K562 (cell line): Measurements from ENCODE around the gene FAM111B. TPM values are rescaled to one million over a fixed set of nuclear protein-coding genes. Genes with fewer than 3 reads are reported as not detected.

ENCODE experiments used
- ATF6 ChIP-seq: sonication (generic); formaldehyde crosslinking; IDR thresholded peaks from 2 replicates; pipeline ENCODE4 v1.4.0; 2020; ENCODE audit warnings: mild to moderate bottlenecking, missing genetic modification reagents
- CBX5 ChIP-seq: IDR thresholded peaks from 2 replicates; pipeline ENCODE4 v1.6.1; 2014; ENCODE audit warnings: low read depth, borderline replicate concordance
- ESRRB ChIP-seq: fragments of 250-450 bp; sonication (Bioruptor Pico); IDR thresholded peaks from 2 replicates; pipeline ENCODE4 v1.5.0; 2020; ENCODE audit warnings: mild to moderate bottlenecking, moderate library complexity, borderline replicate concordance
- FOXA1 ChIP-seq: fragments of 450-650 bp; IDR thresholded peaks from 2 replicates; pipeline ENCODE4 v1.6.1; 2016; ENCODE audit warnings: mild to moderate bottlenecking, borderline replicate concordance
- HDGF ChIP-seq: fragments of 450-650 bp; IDR thresholded peaks from 2 replicates; pipeline ENCODE4 v1.6.1; 2016
- HEY1 ChIP-seq: fragments of 250-450 bp; sonication (Bioruptor Pico); IDR thresholded peaks from 2 replicates; pipeline ENCODE4 v1.5.0; 2020; ENCODE audit warnings: mild to moderate bottlenecking, moderate library complexity, borderline replicate concordance
- HMG20B ChIP-seq: fragments of 250-450 bp; sonication (Bioruptor Pico); IDR thresholded peaks from 2 replicates; pipeline ENCODE4 v1.5.0; 2021; ENCODE audit warnings: mild to moderate bottlenecking
- HMGN3 ChIP-seq: IDR thresholded peaks from 2 replicates; pipeline ENCODE4 v1.6.1; 2011; ENCODE audit warnings: borderline replicate concordance, low read depth, mild to moderate bottlenecking, mixed read lengths, low read length; ENCODE audit not compliant: insufficient read length; ENCODE audit errors: extremely low read depth
- HNRNPK ChIP-seq: fragments of 200-400 bp; formaldehyde crosslinking; IDR thresholded peaks from one replicate; pipeline ENCODE4 v1.6.1; 2018; ENCODE audit warnings: mild to moderate bottlenecking, low read depth, low read length; ENCODE audit not compliant: poor library complexity, severe bottlenecking
- HOMEZ ChIP-seq: fragments of 250-450 bp; sonication (Bioruptor Pico); IDR thresholded peaks from 2 replicates; pipeline ENCODE4 v1.4.0; 2020; ENCODE audit warnings: mild to moderate bottlenecking, moderate library complexity
- ID3 ChIP-seq, 2 experiments: fragments of 250-450 bp in 1 of 2; fragments of 450-650 bp in 1 of 2; sonication (Bioruptor Pico) in 1 of 2; IDR thresholded peaks; 2 replicates each; pipeline versions ENCODE4 v1.6.1 to v1.8.0; 2016 to 2021; ENCODE audit warnings: mild to moderate bottlenecking in 2 of 2, moderate library complexity in 2 of 2, missing compliant biosample characterization in 1 of 2, missing genetic modification characterization in 1 of 2
- KLF16 ChIP-seq: IDR thresholded peaks from 2 replicates; pipeline ENCODE4 v1.6.1; 2016; ENCODE audit warnings: antibody characterized with exemption
- MECOM ChIP-seq: fragments of 250-450 bp; sonication (Bioruptor Pico); IDR thresholded peaks from 2 replicates; pipeline ENCODE4 v1.8.0; 2022; ENCODE audit warnings: inconsistent platforms
- NR2F6 ChIP-seq: fragments of 450-650 bp; formaldehyde crosslinking; IDR thresholded peaks from 2 replicates; pipeline ENCODE4 v1.4.0; 2020; ENCODE audit warnings: mild to moderate bottlenecking
- PHF20 ChIP-seq: fragments of 450-650 bp; IDR thresholded peaks from 2 replicates; pipeline ENCODE4 v1.6.1; 2018; ENCODE audit not compliant: partially characterized antibody
- POLR2AphosphoS2 ChIP-seq: IDR thresholded peaks from 2 replicates; pipeline ENCODE4 v1.6.1; 2012; ENCODE audit warnings: low read length, improper control_type of control experiment
- PTRF ChIP-seq: fragments of 450-650 bp; IDR thresholded peaks from 2 replicates; pipeline ENCODE4 v1.6.1; 2016; ENCODE audit warnings: mild to moderate bottlenecking, missing genetic modification characterization, missing compliant biosample characterization
- PTTG1 ChIP-seq: fragments of 450-650 bp; IDR thresholded peaks from 2 replicates; pipeline ENCODE4 v1.6.1; 2016; ENCODE audit warnings: low read depth, mild to moderate bottlenecking, missing genetic modification characterization, missing compliant biosample characterization
- SMARCB1 ChIP-seq: IDR thresholded peaks from 2 replicates; pipeline ENCODE4 v1.6.1; 2011; ENCODE audit warnings: improper control_type of control experiment, low read depth; ENCODE audit not compliant: insufficient read length
- SMARCC2 ChIP-seq: fragments of 450-650 bp; IDR thresholded peaks from 2 replicates; pipeline ENCODE4 v1.6.1; 2017; ENCODE audit warnings: antibody characterized with exemption, moderate library complexity, mild to moderate bottlenecking, low read depth
- SRSF9 ChIP-seq: fragments of 200-400 bp; formaldehyde crosslinking; IDR thresholded peaks from 2 replicates; pipeline ENCODE4 v1.6.1; 2017; ENCODE audit warnings: low read depth, low read length, borderline replicate concordance
- SUPT5H ChIP-seq: fragments of 450-650 bp; IDR thresholded peaks from 2 replicates; pipeline ENCODE4 v1.6.1; 2016
- TCFL5 ChIP-seq: fragments of 250-450 bp; sonication (Bioruptor Pico); conservative IDR thresholded peaks from 2 replicates; pipeline ENCODE4 v1.6.1; 2021; ENCODE audit warnings: mild to moderate bottlenecking, moderate library complexity, matching md5 sums
- ZBED1 ChIP-seq: IDR thresholded peaks from 2 replicates; pipeline ENCODE4 v1.6.1; 2014
- ZKSCAN8 ChIP-seq: fragments of 200-800 bp; sonication (Bioruptor generic); IDR thresholded peaks from 2 replicates; pipeline ENCODE4 v1.6.1; 2016; ENCODE audit warnings: missing genetic modification characterization, missing compliant biosample characterization
- ZNF217 ChIP-seq: sonication (generic); formaldehyde crosslinking; IDR thresholded peaks from 2 replicates; pipeline ENCODE4 v1.8.0; 2022; ENCODE audit warnings: mild to moderate bottlenecking, missing genetic modification reagents
- ZNF696 ChIP-seq: fragments of 250-450 bp; sonication (Bioruptor Pico); conservative IDR thresholded peaks from 2 replicates; pipeline ENCODE4 v1.4.0; 2020; ENCODE audit warnings: mild to moderate bottlenecking, moderate library complexity
- polyA plus RNA-seq, 8 experiments: library from polyadenylated mRNA; depleted of rRNA in 4 of 8; stranded (reverse) in 5 of 8; unstranded in 3 of 8; fragments of >200 nt; fragmentation: Nextera tagmentation in 2 of 8; fragmentation: Illumina TruSeq in 1 of 8; extraction: Ambion mirVana in 2 of 8; extraction: Trizol in 1 of 8; gene quantifications; 2 replicates each; pipeline versions ENCODE4 v1.2.1 to v1.2.3, GENCODE V29; 2011 to 2014; ENCODE audit warnings: inconsistent platforms in 1 of 8, missing spikeins in 1 of 8
- total RNA-seq, 7 experiments: library from RNA; depleted of rRNA in 6 of 7; stranded (reverse); fragments of >200 nt in 6 of 7; fragmentation: Illumina TruSeq in 2 of 7; extraction: Trizol in 2 of 7; gene quantifications; 2 replicates each; pipeline versions ENCODE4 v1.2.1 to v1.2.3, GENCODE V29; 2011 to 2021; ENCODE audit warnings: low replicate concordance in 1 of 7

Gene FAM111B
- total and polyA plus RNA-seq, 9 of the 15 experiments (the other 6 are each of a cell fraction or from before 2014, with no cell fraction given) = 0.01 to 0.33 (median 0.06) TPM; not detected in 5

GRCh38 chr11:59144579-59145345 is 37.7 kb downstream of the FAM111B start (continued):
- no peak for TF ChIP-seq NR2F6 (CRISPR knock-in tag)
- TF ChIP-seq ESRRB = no peak
- no peak for TF ChIP-seq KLF16
- no peak for TF ChIP-seq HNRNPK
- TF ChIP-seq ZNF217 (CRISPR knock-in tag) = no peak
- no peak for TF ChIP-seq MECOM (CRISPR knock-in tag)
- TF ChIP-seq TCFL5 (CRISPR knock-in tag) = no peak
- TF ChIP-seq ID3 (CRISPR knock-in tag; IDR thresholded peaks at IDR 0.05) = no peak
- TF ChIP-seq ID3 (tag; IDR thresholded peaks at IDR 0.05) = no peak
- no peak for TF ChIP-seq PTTG1 (tag)
- TF ChIP-seq SMARCC2 = no peak
- no peak for TF ChIP-seq SRSF9
- no peak for TF ChIP-seq ZNF696 (CRISPR knock-in tag)
- peak; percentile 99 for TF ChIP-seq ATF6 (CRISPR knock-in tag)
- TF ChIP-seq HOMEZ (CRISPR knock-in tag) = no peak
- TF ChIP-seq HMG20B (CRISPR knock-in tag) = no peak
- TF ChIP-seq HEY1 (CRISPR knock-in tag) = no peak
- TF ChIP-seq POLR2AphosphoS2 = no peak
- no peak for TF ChIP-seq CBX5
- peak; percentile 54 for TF ChIP-seq SUPT5H
- peak; percentile 59 for TF ChIP-seq HMGN3
- no peak for TF ChIP-seq HDGF
- TF ChIP-seq ZKSCAN8 (CRISPR knock-in tag) = no peak
- TF ChIP-seq FOXA1 = no peak
- TF ChIP-seq PTRF = no peak
- TF ChIP-seq SMARCB1 = no peak
- TF ChIP-seq PHF20 = no peak
- TF ChIP-seq ZBED1 = 0 out of 2 replicates have a peak, but pooled peaks have one; percentile 53
